AG04449 (cell line): ENCODE results near the gene CA4.

Experiments
- CTCF ChIA-PET: fragments of 350-600 bp; formaldehyde crosslinking; extraction: SDS; loops from one replicate; lab custom pipeline; 2021; ENCODE audit warnings: antibody characterized with exemption; lab: Yijun Ruan, JAX
- POLR2A ChIA-PET: fragments of 400-600, 350-600 bp; formaldehyde crosslinking; extraction: SDS; loops from one replicate; lab custom pipeline; 2020; ENCODE audit warnings: antibody characterized with exemption, inconsistent platforms; lab: Yijun Ruan, JAX
- DNase-seq: peaks from one replicate; pipeline ENCODE4 v3.0.0-alpha.2; 2010; ENCODE audit warnings: low read depth, low spot score
- H3K4me3 ChIP-seq: 2 replicates; pipeline ENCODE4 v1.5.1; 2011; ENCODE audit warnings: low read depth, mild to moderate bottlenecking, control low read depth, low read length
- TF ChIP-seq, protein P1 (sequence below): IDR thresholded peaks from one replicate; pipeline ENCODE4 v1.5.1; 2011; ENCODE audit warnings: mild to moderate bottlenecking, moderate library complexity, low read length, control low read depth, inconsistent platforms; ENCODE audit not compliant: insufficient read depth; ENCODE audit errors: missing control alignments

CA4 gene

DNA sequence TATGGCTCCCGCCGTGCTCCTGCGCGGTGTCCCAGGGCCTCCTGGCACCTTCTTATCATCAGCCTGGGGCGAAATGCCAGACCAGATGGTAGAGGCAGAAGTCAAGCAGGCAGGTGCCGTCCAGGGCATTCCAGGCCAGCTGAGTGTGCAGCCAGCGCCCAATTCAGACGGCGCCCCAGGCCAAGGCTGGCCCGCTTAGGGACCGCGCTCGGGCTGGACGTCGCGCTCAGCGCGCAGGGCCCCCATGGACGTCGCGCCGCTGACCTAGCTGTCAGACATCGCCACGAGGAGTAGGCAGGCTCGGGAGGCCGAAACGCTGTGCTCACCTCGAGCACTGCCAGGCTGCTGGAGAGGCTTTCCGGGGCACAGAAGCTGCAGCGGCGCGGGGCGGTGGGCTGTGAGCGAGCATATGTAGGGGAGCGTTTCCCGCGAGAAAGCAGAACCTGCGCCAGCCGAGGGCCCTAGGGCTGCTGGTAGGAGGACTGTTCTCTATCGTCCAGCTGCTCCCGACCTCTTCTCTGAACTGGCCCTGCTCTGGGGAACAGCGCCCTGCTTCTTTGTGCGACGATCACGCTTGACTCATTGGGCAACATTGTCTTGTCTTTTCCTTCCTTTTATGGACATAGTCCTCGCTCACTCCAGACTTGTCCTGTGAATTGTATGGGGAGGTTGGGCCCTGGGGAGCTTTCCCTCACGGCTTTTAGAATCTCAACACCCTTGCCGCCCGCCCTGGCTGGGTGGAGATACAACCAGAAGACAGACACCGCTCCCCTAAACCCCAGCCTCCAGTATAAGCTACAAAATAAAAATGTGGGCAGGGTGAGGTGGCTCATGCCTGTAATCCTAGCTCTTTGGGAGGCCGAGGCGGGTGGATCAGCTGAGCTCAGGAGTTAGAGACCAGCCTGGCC lies 8.4 kb upstream of the CA4 start:
- DNase-seq: no peak
- CTCF ChIA-PET: interaction anchor here (0.9 to 4.6 kb wide), 33 partner anchors 10 to 498 kb away, joined by 3 to 71 read pairs (median 4); partner anchors contain the start of gene CA4
- H3K4me3 ChIP-seq: peak overlapping the region; percentile 15; the same call in 1 of the 2 replicates
- POLR2A ChIA-PET: interaction anchor here (0.9 kb wide), 1 partner anchor 249 kb away, joined by 3 read pairs; no protein-coding TSS in a partner anchor
- TF ChIP-seq, protein P1, sequence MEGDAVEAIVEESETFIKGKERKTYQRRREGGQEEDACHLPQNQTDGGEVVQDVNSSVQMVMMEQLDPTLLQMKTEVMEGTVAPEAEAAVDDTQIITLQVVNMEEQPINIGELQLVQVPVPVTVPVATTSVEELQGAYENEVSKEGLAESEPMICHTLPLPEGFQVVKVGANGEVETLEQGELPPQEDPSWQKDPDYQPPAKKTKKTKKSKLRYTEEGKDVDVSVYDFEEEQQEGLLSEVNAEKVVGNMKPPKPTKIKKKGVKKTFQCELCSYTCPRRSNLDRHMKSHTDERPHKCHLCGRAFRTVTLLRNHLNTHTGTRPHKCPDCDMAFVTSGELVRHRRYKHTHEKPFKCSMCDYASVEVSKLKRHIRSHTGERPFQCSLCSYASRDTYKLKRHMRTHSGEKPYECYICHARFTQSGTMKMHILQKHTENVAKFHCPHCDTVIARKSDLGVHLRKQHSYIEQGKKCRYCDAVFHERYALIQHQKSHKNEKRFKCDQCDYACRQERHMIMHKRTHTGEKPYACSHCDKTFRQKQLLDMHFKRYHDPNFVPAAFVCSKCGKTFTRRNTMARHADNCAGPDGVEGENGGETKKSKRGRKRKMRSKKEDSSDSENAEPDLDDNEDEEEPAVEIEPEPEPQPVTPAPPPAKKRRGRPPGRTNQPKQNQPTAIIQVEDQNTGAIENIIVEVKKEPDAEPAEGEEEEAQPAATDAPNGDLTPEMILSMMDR: no peak

DNA sequence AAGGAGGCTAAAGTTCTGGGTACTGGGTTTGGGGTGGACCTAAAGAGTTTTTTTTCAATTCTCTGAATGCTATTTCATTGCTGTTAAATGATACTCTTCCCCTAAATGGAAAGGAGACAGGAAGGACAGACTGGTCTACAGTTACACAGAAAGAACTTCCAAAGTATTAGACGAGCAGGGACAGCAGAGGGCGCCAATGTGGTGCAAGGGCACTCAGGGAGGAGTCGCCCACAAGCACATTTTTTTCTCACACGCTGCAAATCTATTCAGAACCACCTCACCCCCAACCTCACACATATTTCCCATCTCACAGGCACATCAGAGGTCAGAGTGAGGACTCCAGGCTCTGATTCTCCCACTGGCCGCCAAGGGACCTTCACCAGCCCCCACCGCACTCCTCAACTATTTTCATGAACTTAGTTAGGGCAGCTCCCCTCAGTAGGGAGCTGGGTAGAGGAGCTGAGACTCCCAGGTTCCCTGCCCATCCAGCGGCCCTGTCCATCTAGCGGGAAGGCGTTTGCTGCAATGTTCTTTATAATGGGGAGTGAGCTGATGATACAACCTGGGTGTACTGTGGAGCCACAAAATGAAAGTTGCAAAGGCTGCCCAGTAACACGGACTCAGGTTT lies 6.8 kb upstream of the CA4 start:
- POLR2A ChIA-PET: interaction anchor here (0.7 kb wide), 1 partner anchor 10 kb away, joined by 3 read pairs; no protein-coding TSS in a partner anchor
- H3K4me3 ChIP-seq: no peak overlapping the region
- TF ChIP-seq, protein P1: peak; percentile 84
- CTCF ChIA-PET: interaction anchor here (0.8 to 4.6 kb wide), 26 partner anchors 9 to 496 kb away, joined by 3 to 71 read pairs (median 4); partner anchors contain the start of gene CA4
- DNase-seq: peak; percentile 51

DNA sequence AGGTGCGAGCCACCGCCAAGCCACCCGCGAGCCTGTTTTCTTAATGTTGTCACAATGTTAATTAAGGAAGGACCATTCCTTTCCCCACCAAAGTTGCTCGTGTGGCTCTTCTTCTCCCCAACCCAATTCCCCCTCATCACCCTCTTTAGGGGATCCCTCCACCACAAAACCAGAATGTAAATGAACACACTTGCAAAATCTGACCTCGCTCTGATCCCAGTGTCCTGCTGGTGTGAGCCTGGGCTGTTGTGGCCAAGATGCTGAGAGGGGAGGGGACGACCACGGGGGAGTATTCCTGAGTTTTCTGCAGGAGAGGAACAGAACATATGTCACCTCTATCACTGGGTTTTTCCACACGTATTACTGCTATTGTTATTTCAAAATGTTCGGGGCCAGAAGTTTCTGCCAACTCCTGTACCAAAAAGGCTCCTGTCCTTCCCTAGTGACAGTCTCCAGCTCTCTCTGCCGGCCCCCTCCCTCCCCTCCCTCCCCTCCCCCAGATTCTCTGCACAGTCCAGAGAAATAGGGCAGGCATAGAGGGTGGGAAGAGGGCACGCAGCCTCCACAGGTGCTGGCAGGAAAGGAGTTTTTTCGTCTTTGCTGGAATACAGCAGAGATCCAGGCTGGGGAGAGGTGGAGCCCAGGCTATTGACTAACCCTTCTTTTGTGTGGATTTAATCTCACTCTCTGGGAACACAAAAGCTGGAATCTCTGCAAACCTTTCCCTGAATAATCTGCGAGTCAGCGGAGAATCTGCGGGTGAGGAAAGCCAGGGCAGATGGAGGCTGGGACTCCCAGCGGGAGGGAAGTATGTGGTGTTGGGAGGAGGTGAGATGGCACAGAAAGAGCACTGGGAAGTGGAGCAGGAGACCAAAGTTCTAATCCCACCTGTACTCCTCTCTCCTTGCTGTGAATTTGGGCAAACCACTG lies 4.5 kb upstream of the CA4 start:
- ChIA-PET CTCF (no interaction called here), POLR2A (no interaction called here)
- TF ChIP-seq, protein P1: no peak
- H3K4me3 ChIP-seq: no peak overlapping the region
- no peak for DNase-seq

DNA sequence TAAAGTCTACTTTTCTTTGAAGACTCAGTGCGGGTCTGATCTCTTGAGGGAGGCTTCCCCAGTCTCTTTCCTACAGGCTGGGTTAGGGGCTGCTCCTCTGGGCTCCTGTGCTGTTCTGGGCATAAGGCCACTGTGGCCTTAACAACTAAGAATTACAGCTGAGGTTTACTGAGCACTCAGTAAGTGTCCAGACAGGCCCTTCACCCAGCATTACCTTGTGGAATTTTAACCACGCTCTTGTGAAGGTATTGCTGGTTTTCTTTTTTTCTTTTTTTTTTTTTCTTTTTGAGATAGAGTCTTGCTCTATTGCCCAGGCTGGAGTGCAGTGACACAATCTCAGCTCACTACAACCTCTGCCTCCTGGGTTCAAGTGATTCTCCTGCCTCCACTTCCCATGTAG lies 3.6 kb upstream of the CA4 start:
- CTCF ChIA-PET: interaction anchor here (0.7 kb wide), 1 partner anchor 290 kb away, joined by 3 read pairs; no protein-coding TSS in a partner anchor
- TF ChIP-seq, protein P1: no peak
- no peak for DNase-seq
- no peak overlapping the region for H3K4me3 ChIP-seq
- POLR2A ChIA-PET: no interaction called here

DNA sequence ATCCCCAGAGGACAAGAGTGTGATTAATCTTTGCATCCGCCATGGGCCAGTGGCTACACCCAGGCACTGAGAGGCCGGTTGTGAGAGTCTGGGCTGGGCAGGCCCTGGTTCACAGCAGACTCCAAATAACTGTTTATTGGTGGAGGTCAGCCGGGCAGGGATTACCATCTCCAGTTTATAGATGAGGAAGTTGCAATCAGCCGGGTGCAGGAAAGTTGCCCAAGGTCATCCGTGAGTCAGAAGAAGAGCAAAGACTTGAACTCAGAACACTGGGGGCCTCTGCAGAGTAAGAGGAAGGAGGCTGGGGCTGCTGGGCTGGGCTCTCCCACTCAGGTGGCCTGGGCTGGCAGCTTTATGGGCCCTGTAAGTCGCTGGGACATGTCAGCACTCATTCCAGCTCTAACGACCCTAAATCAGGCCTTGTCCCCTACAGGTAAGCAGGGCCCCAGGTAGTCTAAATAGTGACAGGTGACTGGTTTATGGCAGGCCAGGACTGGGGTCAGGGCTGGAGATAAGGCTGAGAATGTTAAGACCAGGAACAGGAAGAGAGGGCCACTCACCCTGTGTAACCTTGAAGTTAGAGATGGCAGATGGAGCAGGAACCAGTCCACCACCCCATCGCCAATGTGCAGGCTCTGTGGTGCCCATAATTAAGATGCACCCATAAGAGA lies 2.1 kb upstream of the CA4 start:
- no peak overlapping the region for H3K4me3 ChIP-seq
- DNase-seq: no peak
- CTCF ChIA-PET: no interaction called here
- POLR2A ChIA-PET: no interaction called here
- TF ChIP-seq, protein P1: no peak
